ENCODE data around the gene TOP3B. TPM values are rescaled to one million over a fixed set of nuclear protein-coding genes. Genes with fewer than 3 reads are reported as not detected.

The TOP3B gene
- total RNA-seq, 1 experiment from 2014 or later: 42.4 TPM

DNA sequence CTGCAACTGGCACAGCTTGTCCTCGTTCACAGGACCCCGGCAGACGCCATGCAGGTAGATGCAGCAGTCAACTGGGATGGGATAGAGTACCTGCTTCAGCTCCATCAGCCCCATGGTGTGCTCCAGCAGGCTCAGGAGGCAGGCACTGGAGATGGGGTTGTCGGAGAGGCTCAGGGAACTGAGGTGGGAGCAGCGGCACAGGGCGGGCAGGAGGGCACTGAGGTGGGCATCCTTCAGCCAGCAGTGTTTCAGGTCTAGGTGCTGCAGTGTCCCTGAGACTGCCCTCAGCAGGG, 8.7 kb upstream of the TOP3B start:
- ChIA-PET CTCF (interaction anchor here (0.5 kb wide), 1 partner anchor 19 kb away, joined by 7 read pairs; no protein-coding TSS in a partner anchor), POLR2A (ENCODE audit: unreplicated experiment) (no interaction called here)
- ATAC-seq (no peak), DNase-seq (no peak)
- Histone ChIP-seq H3K9me3 (ENCODE audit: low read length) (no peaks in the 10 kb centered on the region), H4K20me1 (ENCODE audit: low read length) (no peaks in the 10 kb centered on the region), H3K9me2 (replicated peaks; ENCODE audit: low read length) (no peaks in the 10 kb centered on the region), H3K4me3 (ENCODE audit: low read length) (no peak overlapping the region), H3K27me3 (ENCODE audit: low read length) (no peaks in the 10 kb centered on the region), H3K79me2 (ENCODE audit: low read length) (no peaks in the 10 kb centered on the region), H3K4me2 (ENCODE audit: low read length) (no peak overlapping the region), H3K9ac (ENCODE audit: low read length) (no peak overlapping the region), H3F3A (ENCODE audit: low read length, unreplicated experiment) (no peaks in the 10 kb centered on the region), H3K4me1 (ENCODE audit: insufficient read depth, low read length) (no peaks in the 10 kb centered on the region), H2AFZ (ENCODE audit: low read length) (no peak overlapping the region), H3K27ac (ENCODE audit: low read length) (no peak overlapping the region), H3K36me3 (ENCODE audit: low read depth, low read length) (no peaks in the 10 kb centered on the region)
- no TSS peak for BruUV-seq (replicated peaks)
- intact Hi-C loops (cut with micrococcal nuclease): no loop called here
- TF ChIP-seq, protein P1, sequence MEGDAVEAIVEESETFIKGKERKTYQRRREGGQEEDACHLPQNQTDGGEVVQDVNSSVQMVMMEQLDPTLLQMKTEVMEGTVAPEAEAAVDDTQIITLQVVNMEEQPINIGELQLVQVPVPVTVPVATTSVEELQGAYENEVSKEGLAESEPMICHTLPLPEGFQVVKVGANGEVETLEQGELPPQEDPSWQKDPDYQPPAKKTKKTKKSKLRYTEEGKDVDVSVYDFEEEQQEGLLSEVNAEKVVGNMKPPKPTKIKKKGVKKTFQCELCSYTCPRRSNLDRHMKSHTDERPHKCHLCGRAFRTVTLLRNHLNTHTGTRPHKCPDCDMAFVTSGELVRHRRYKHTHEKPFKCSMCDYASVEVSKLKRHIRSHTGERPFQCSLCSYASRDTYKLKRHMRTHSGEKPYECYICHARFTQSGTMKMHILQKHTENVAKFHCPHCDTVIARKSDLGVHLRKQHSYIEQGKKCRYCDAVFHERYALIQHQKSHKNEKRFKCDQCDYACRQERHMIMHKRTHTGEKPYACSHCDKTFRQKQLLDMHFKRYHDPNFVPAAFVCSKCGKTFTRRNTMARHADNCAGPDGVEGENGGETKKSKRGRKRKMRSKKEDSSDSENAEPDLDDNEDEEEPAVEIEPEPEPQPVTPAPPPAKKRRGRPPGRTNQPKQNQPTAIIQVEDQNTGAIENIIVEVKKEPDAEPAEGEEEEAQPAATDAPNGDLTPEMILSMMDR (conservative IDR thresholded peaks at IDR 0.05; ENCODE audit: low read depth, low read length): no peak
- TF ChIP-seq EZH2 (IDR thresholded peaks at IDR 0.05; ENCODE audit: low read length, unreplicated experiment) (no peak), EZH2phosphoT487 (IDR thresholded peaks at IDR 0.05; ENCODE audit: borderline replicate concordance, low read length) (no peak)

DNA sequence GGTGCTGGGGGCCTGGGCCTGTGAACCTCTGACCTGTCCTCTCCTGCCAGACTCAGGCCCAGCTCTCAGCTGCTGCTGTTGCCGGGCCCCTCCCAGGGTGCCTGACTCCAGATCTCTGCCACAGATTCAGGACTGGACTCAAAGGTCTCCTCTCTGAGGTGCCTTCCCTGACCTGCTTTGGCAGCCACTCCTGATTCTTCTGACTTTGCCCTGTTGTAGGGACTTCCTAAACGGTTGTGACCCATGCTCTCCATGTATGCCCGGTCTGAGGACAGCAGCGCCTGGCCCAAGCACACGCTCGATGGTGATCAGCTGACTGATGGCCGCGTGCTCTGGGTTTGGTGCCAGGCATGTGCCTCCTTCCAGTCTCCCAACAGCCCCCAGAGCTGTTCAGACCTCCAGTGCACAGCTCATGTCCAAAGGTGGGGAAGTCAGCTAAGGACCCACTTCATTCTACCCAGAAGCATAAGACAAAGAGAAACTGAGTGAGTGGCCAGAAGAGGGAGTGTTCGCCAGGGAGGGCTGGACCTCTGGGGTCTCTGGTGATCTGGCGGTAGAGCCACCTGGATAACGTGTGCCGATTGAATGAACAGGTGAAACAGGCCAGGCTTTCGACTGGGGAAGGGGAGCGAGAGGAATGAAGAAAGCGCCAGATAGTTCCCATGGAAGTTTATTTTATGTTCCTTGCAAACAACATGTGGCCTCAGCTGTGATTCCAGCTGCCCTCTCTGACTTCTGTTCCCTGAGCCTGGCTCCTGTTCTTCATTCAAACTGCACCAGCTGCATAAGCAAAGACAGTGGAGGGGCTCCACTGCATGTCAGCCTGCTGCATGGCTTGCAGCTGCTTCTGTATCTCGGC, 8.1 kb upstream of the TOP3B start:
- no peaks in the 10 kb centered on the region for H3K27me3 ChIP-seq (ENCODE audit: low read length)
- DNase-seq (no peak), ATAC-seq (no peak)
- H3K27ac ChIP-seq (ENCODE audit: low read length): no peak overlapping the region
- H3K79me2 ChIP-seq (ENCODE audit: low read length): no peaks in the 10 kb centered on the region
- TF ChIP-seq EZH2phosphoT487 (IDR thresholded peaks at IDR 0.05; ENCODE audit: borderline replicate concordance, low read length): no peak
- TF ChIP-seq EZH2 (IDR thresholded peaks at IDR 0.05; ENCODE audit: low read length, unreplicated experiment): no peak
- TF ChIP-seq, protein P1 (conservative IDR thresholded peaks at IDR 0.05; ENCODE audit: low read depth, low read length): no peak
- H3K36me3 ChIP-seq (ENCODE audit: low read depth, low read length): no peaks in the 10 kb centered on the region
- H3K9me2 ChIP-seq (replicated peaks; ENCODE audit: low read length): no peaks in the 10 kb centered on the region
- BruUV-seq (replicated peaks): no TSS peak
- H4K20me1 ChIP-seq (ENCODE audit: low read length): no peaks in the 10 kb centered on the region
- H3F3A ChIP-seq (ENCODE audit: low read length, unreplicated experiment): no peaks in the 10 kb centered on the region
- H3K4me2 ChIP-seq (ENCODE audit: low read length): no peak overlapping the region
- H3K4me1 ChIP-seq (ENCODE audit: insufficient read depth, low read length): no peaks in the 10 kb centered on the region
- no peak overlapping the region for H3K4me3 ChIP-seq (ENCODE audit: low read length)
- H2AFZ ChIP-seq (ENCODE audit: low read length): no peak overlapping the region
- no peaks in the 10 kb centered on the region for H3K9me3 ChIP-seq (ENCODE audit: low read length)
- POLR2A ChIA-PET (ENCODE audit: unreplicated experiment): interaction anchor here (0.6 kb wide), 1 partner anchor 91 kb away, joined by 4 read pairs; no protein-coding TSS in a partner anchor
- CTCF ChIA-PET: interaction anchor here (0.5 kb wide), 1 partner anchor 18 kb away, joined by 7 read pairs; no protein-coding TSS in a partner anchor
- no peak overlapping the region for H3K9ac ChIP-seq (ENCODE audit: low read length)
- intact Hi-C loops (cut with micrococcal nuclease): no loop called here

DNA sequence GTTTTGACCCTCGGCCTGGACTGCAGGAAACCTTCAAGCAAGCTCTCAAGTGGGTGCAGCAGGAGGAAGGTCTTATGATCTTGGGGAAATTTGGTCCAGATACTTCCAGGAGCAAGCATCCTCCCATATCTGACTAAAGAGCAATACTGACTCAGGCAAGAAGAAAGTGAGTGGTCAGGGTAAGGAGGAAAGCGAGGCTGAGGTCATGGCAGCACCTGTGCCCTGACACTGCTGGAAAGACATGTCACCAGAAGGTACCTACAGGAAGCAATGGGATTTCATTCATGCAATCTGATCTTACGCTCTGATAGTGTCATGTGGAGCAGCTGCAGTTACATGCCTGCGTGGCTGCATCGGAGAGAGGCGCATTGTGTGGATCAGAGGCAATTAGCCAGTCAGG, 6.5 kb upstream of the TOP3B start:
- Histone ChIP-seq H2AFZ (ENCODE audit: low read length) (no peak overlapping the region), H3K79me2 (ENCODE audit: low read length) (no peaks in the 10 kb centered on the region), H4K20me1 (ENCODE audit: low read length) (no peaks in the 10 kb centered on the region), H3K36me3 (ENCODE audit: low read depth, low read length) (no peaks in the 10 kb centered on the region), H3K27me3 (ENCODE audit: low read length) (no peaks in the 10 kb centered on the region), H3K4me1 (ENCODE audit: insufficient read depth, low read length) (no peaks in the 10 kb centered on the region), H3K9me2 (replicated peaks; ENCODE audit: low read length) (no peaks in the 10 kb centered on the region), H3K27ac (ENCODE audit: low read length) (no peak overlapping the region), H3K4me2 (ENCODE audit: low read length) (no peak overlapping the region), H3F3A (ENCODE audit: low read length, unreplicated experiment) (no peaks in the 10 kb centered on the region), H3K4me3 (ENCODE audit: low read length) (no peak overlapping the region), H3K9me3 (ENCODE audit: low read length) (no peaks in the 10 kb centered on the region), H3K9ac (ENCODE audit: low read length) (no peak overlapping the region)
- ATAC-seq: no peak
- BruUV-seq (replicated peaks): no TSS peak
- ChIA-PET POLR2A (ENCODE audit: unreplicated experiment) (no interaction called here), CTCF (no interaction called here)
- TF ChIP-seq, protein P1 (conservative IDR thresholded peaks at IDR 0.05; ENCODE audit: low read depth, low read length): no peak
- TF ChIP-seq EZH2 (IDR thresholded peaks at IDR 0.05; ENCODE audit: low read length, unreplicated experiment) (no peak), EZH2phosphoT487 (IDR thresholded peaks at IDR 0.05; ENCODE audit: borderline replicate concordance, low read length) (no peak)
- DNase-seq: no peak
- intact Hi-C loops (cut with micrococcal nuclease): no loop called here

Measured in PC-3 (cell line).